Measurements from ENCODE around the gene PPP2R5C.

The PPP2R5C gene

GRCh38 chr14:101858791-101859537 is 97.5 kb downstream of the PPP2R5C start:
- Mint-ChIP-seq H3K36me3 (peaks cover 61% of the 10 kb centered on the region), H3K4me1 (peaks cover 41% of the 10 kb centered on the region), H3K27ac (no peak overlapping the region), H3K4me3 (no peak overlapping the region), H3K9me3 (no peaks in the 10 kb centered on the region), H3K27me3 (no peaks in the 10 kb centered on the region)
- CTCF ChIA-PET, result no interaction called here
- no peak for DNase-seq

DNA sequence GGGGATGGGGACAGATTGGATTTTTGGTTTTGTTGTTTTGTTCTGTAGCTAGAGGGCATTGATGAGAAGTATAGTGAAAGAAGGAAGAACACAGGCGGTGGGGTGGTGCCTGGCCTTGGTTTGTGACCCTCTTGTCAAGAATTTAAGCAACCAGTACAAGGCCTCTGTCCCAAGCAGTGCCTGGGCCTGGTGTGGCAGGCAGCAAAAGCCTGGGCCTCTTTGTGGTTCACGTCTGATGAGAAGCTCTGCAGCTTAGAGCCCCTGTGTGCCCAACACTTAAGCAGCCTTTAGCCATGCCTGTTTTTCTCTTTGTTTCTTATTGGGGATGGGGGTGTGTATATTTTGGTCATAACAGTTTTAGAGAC is 98.0 kb downstream of the PPP2R5C start:
- Mint-ChIP-seq H3K36me3 (peaks cover 61% of the 10 kb centered on the region), H3K27me3 (no peaks in the 10 kb centered on the region), H3K4me1 (peaks cover 35% of the 10 kb centered on the region), H3K27ac (no peak overlapping the region), H3K4me3 (no peak overlapping the region), H3K9me3 (no peaks in the 10 kb centered on the region)
- CTCF ChIA-PET, result no interaction called here
- DNase-seq, result no peak

GRCh38 chr14:101859958-101860357 is 98.4 kb downstream of the PPP2R5C start:
- Mint-ChIP-seq H3K36me3 (peaks cover 64% of the 10 kb centered on the region), H3K27me3 (no peaks in the 10 kb centered on the region), H3K4me3 (no peak overlapping the region), H3K4me1 (peaks cover 32% of the 10 kb centered on the region), H3K27ac (no peak overlapping the region), H3K9me3 (no peaks in the 10 kb centered on the region)
- no peak for DNase-seq
- CTCF ChIA-PET, result no interaction called here

GRCh38 chr14:101861464-101861863 is 100.0 kb downstream of the PPP2R5C start:
- DNase-seq, result no peak
- Mint-ChIP-seq H3K27me3 (no peaks in the 10 kb centered on the region), H3K4me3 (no peak overlapping the region), H3K27ac (no peak overlapping the region), H3K4me1 (peaks cover 24% of the 10 kb centered on the region), H3K9me3 (no peaks in the 10 kb centered on the region), H3K36me3 (peaks cover 70% of the 10 kb centered on the region)
- CTCF ChIA-PET, result interaction anchor here (0.9 to 1.1 kb wide), 2 partner anchors 22 to 90 kb away, joined by 3 to 5 read pairs; no protein-coding TSS in a partner anchor

DNA sequence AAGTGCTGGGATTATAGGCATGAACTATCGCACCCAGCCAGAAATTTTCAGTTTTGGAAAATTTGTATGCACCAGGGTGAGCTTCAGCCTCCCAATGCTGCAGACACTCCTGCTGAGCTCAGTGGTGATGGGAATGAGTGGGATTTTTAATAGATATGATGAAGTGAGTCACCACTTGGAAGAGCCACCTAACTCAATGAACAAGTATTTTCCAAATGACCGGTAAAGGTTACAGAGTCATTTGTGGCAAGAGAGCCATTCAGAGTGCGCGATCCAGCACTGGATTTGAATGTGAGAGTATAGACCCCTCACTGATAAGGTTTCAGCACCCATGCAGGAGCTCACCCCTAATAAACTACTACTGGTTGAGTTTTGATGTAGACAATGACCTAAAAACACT is 100.7 kb downstream of the PPP2R5C start:
- H3K9me3 Mint-ChIP-seq, result no peaks in the 10 kb centered on the region
- H3K4me3 Mint-ChIP-seq, result no peak overlapping the region
- no peak for DNase-seq
- no peaks in the 10 kb centered on the region for H3K27me3 Mint-ChIP-seq
- peaks cover 19% of the 10 kb centered on the region for H3K4me1 Mint-ChIP-seq
- H3K36me3 Mint-ChIP-seq, result peaks cover 64% of the 10 kb centered on the region
- H3K27ac Mint-ChIP-seq, result no peak overlapping the region
- CTCF ChIA-PET, result interaction anchor here (0.6 to 1.1 kb wide), 2 partner anchors 22 to 82 kb away, joined by 3 to 5 read pairs; no protein-coding TSS in a partner anchor

DNA sequence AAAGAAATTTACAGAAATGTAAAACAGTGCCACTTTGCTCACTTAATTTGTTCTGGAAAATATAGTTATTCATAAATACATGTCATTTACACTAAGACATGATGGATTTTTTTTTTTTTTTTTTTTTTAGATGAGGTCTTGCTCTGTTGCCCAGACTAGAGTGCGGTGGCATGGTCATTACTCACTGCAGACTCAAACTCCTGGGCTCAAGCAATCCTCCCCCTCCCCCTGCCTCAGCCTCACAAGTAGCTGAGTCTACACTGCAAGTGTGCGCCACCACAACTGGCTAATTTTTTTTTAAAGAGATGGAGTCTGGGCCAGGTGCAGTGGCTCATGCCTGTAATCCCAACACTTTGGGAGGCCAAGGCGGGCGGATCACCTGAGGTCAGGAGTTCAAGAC is 101.2 kb downstream of the PPP2R5C start:
- Mint-ChIP-seq H3K9me3 (no peaks in the 10 kb centered on the region), H3K36me3 (peaks cover 59% of the 10 kb centered on the region), H3K4me1 (peaks cover 16% of the 10 kb centered on the region), H3K27ac (no peak overlapping the region), H3K4me3 (no peak overlapping the region), H3K27me3 (no peaks in the 10 kb centered on the region)
- DNase-seq, result no peak
- CTCF ChIA-PET, result interaction anchor here (0.6 kb wide), 1 partner anchor 82 kb away, joined by 3 read pairs; no protein-coding TSS in a partner anchor

GRCh38 chr14:101865288-101865687 is 103.8 kb downstream of the PPP2R5C start:
- H3K27ac Mint-ChIP-seq, result no peak overlapping the region
- H3K9me3 Mint-ChIP-seq, result no peaks in the 10 kb centered on the region
- H3K4me1 Mint-ChIP-seq, result peaks cover 3% of the 10 kb centered on the region
- no peak for DNase-seq
- H3K27me3 Mint-ChIP-seq, result no peaks in the 10 kb centered on the region
- CTCF ChIA-PET, result no interaction called here
- H3K36me3 Mint-ChIP-seq, result peaks cover 46% of the 10 kb centered on the region
- H3K4me3 Mint-ChIP-seq, result no peak overlapping the region

DNA sequence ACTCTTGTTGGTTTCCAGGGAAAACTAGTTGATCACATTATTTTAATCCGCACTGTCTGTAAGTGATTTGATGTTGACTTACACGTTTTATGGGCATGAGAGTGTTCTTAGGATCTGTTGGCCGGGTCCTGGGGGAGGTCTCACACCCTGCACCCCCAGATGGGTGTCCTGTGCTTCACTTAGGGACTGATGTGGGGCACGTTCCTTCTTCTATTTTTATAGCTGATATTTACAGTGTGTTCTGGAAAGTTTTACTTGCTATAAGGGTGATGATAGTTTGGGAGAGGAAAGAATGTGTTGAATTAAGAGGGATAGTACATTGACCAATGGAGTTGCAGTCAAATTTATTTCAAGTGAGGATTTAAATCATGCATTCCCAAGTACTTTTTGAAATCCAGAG is 106.3 kb downstream of the PPP2R5C start:
- Mint-ChIP-seq H3K36me3 (peaks cover 42% of the 10 kb centered on the region), H3K27ac (no peak overlapping the region), H3K27me3 (no peaks in the 10 kb centered on the region), H3K4me1 (peaks cover 15% of the 10 kb centered on the region), H3K4me3 (no peak overlapping the region), H3K9me3 (no peaks in the 10 kb centered on the region)
- CTCF ChIA-PET, result interaction anchor here (0.6 to 0.8 kb wide), 2 partner anchors 648 to 679 kb away, joined by 3 to 5 read pairs; no protein-coding TSS in a partner anchor
- DNase-seq, result no peak

GRCh38 chr14:101869217-101869616 is 107.7 kb downstream of the PPP2R5C start:
- peaks cover 29% of the 10 kb centered on the region for H3K4me1 Mint-ChIP-seq
- H3K9me3 Mint-ChIP-seq, result no peaks in the 10 kb centered on the region
- H3K27me3 Mint-ChIP-seq, result no peaks in the 10 kb centered on the region
- CTCF ChIA-PET, result no interaction called here
- H3K36me3 Mint-ChIP-seq, result peaks cover 46% of the 10 kb centered on the region
- H3K27ac Mint-ChIP-seq, result no peak overlapping the region
- no peak for DNase-seq
- no peak overlapping the region for H3K4me3 Mint-ChIP-seq

- peaks cover 37% of the 10 kb centered on the region for H3K4me1 Mint-ChIP-seq
- H3K4me3 Mint-ChIP-seq, result no peak overlapping the region
- peaks cover 35% of the 10 kb centered on the region for H3K36me3 Mint-ChIP-seq
- DNase-seq, result no peak
- CTCF ChIA-PET, result no interaction called here
- no peaks in the 10 kb centered on the region for H3K9me3 Mint-ChIP-seq
- H3K27ac Mint-ChIP-seq, result no peak overlapping the region
- no peaks in the 10 kb centered on the region for H3K27me3 Mint-ChIP-seq
Measured at GRCh38 chr14:101870273-101870939, 108.9 kb downstream of the PPP2R5C start.

DNA sequence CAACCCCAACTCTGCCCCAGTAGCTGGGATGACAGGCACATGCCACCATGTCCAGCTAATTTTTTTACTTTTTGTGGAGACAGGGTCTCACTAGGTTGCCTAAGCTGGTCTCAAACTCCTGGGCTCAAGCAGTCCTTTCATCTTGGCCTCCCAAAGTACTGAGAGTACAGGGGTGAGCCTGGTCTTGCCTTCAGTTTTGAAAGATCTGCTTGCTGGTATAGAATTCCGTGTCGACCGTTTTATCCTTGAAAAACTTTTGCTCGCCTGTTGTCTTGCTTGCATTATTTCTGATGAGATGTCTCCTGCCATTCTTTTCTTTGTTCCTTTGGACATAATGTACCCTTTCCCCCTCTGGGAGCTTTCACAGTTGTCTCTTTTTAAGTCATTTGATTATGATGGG is 110.8 kb downstream of the PPP2R5C start:
- Mint-ChIP-seq H3K4me1 (peaks cover 55% of the 10 kb centered on the region), H3K4me3 (no peak overlapping the region), H3K36me3 (peaks cover 36% of the 10 kb centered on the region), H3K9me3 (no peaks in the 10 kb centered on the region), H3K27me3 (no peaks in the 10 kb centered on the region), H3K27ac (no peak overlapping the region)
- no peak for DNase-seq
- CTCF ChIA-PET, result interaction anchor here (0.9 to 1.1 kb wide), 2 partner anchors 101 to 143 kb away, joined by 3 to 4 read pairs; no protein-coding TSS in a partner anchor

DNA sequence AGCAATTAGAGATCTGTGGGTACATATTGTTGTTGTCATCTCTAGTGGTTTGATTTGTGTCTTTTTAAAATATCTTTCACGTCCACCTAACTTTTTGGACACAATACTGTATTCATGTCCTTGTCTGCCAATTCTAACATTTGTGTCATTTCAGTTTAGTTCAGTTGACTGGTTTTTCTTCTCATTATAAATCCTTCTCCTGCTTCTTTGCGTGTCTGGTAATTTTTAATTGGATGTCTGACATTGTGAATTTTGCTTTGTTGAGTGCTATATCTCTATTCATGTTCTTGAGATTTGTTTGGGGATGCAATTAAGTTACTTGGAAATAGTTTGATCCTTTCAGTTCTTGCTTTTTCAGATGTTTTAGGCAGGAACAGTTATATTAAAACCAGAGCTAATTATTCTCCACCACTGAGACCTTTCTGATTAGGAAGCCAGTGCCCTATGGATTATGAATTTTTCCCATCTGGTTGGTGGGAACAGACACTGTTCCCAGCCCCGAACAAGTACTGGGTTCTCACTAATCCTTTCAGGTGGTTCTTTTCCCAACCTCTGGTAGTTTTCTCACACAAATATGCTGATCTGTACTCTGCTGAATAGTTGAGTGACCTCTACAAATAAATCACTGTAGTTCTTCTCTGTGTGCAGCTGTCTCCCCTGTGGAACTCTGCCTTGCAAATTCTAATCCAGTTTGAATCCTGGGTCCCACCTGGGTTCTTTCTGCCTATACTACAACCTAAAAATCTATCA is 111.7 kb downstream of the PPP2R5C start:
- H3K9me3 Mint-ChIP-seq, result no peaks in the 10 kb centered on the region
- DNase-seq, result no peak
- H3K36me3 Mint-ChIP-seq, result peaks cover 43% of the 10 kb centered on the region
- CTCF ChIA-PET, result interaction anchor here (0.9 to 1.1 kb wide), 2 partner anchors 102 to 142 kb away, joined by 3 to 4 read pairs; no protein-coding TSS in a partner anchor
- no peak overlapping the region for H3K27ac Mint-ChIP-seq
- H3K4me3 Mint-ChIP-seq, result no peak overlapping the region
- H3K27me3 Mint-ChIP-seq, result no peaks in the 10 kb centered on the region
- H3K4me1 Mint-ChIP-seq, result peaks cover 64% of the 10 kb centered on the region

DNA sequence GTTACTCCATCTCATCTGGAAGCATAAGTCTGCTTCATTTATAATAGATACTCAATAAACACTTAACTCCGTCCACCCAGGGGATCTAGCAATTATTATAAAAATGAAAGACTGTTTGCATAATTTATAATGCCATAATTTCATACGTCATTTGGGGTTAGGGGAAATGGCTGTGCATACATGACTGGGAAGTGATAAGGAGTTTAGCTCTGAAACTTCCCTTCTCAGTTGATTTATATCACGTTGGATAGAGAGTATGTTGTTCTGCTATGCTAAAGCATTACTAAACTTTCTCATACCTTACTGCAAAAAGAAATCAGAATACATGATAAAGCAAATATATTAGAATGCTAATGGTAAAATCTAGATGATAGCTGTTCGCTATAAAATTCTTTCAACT is 112.5 kb downstream of the PPP2R5C start:
- Mint-ChIP-seq H3K27me3 (no peaks in the 10 kb centered on the region), H3K4me3 (no peak overlapping the region), H3K4me1 (peaks cover 65% of the 10 kb centered on the region), H3K36me3 (peaks cover 44% of the 10 kb centered on the region), H3K9me3 (no peaks in the 10 kb centered on the region), H3K27ac (no peak overlapping the region)
- CTCF ChIA-PET, result interaction anchor here (1.9 kb wide), 1 partner anchor 103 kb away, joined by 6 read pairs; no protein-coding TSS in a partner anchor
- DNase-seq, result no peak

DNA sequence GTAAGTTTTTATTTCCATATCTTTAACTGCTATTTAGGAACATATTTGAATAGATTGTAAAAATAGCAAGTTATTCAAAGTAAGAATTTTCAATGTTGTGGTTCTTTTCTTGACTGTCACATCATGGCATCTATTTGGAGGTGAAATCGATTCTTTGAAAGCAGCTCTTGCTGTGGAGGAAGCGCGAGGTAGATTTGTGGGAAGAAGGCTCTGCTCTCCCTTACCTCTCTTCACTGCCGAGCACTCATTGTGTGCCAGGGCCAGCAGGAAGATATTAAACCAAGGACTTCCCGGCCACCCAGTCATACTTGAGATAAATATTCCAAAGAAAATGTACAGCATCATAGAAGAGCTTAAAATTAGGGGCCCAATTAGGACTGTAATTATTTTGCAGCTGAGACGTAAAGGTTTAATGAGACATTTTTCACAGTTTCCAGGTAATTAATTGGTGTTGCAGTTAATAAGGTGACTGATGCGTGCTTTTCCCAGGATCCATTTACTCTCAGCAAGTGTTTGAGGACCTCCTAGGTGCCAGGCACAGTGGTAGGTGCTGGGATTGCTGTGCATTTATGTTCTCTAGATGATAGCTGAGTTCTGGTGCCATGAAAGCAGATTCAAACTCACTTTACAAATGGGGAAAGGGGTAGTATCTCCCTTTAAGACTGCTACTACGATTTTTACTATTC is 113.7 kb downstream of the PPP2R5C start:
- peak overlapping the region; percentile 42 for H3K4me3 Mint-ChIP-seq
- CTCF ChIA-PET, result interaction anchor here (0.8 to 1.9 kb wide), 2 partner anchors 21 to 104 kb away, joined by 3 to 6 read pairs; no protein-coding TSS in a partner anchor
- no peak for DNase-seq
- H3K36me3 Mint-ChIP-seq, result peaks cover 48% of the 10 kb centered on the region
- peak overlapping the region; percentile 87 for H3K27ac Mint-ChIP-seq
- H3K9me3 Mint-ChIP-seq, result no peaks in the 10 kb centered on the region
- H3K4me1 Mint-ChIP-seq, result peaks cover 68% of the 10 kb centered on the region
- H3K27me3 Mint-ChIP-seq, result no peaks in the 10 kb centered on the region

Data from activated naive CD4-positive, alpha-beta T cell treated with anti-CD3 and anti-CD28 coated beads, Interleukin-2, amount 10 ng/mL, durations not matched to agents 7 days and 5 days (primary cell).